GM19372 (cell line): ENCODE measurements around the gene EPRS1.
"Not testable (repeated sequence)": the region's sequence is repeated elsewhere in the genome, so short reads cannot be mapped to it uniquely, and the experiment has no call there.

Experiments used
- ATAC-seq: cut with Tn5 transposase; IDR thresholded peaks from one replicate; pipeline ENCODE4 v1.9.1; 2021; ENCODE audit warnings: mild to moderate bottlenecking, low read depth, moderate library complexity; ENCODE audit not compliant: unreplicated experiment

EPRS1 gene

DNA sequence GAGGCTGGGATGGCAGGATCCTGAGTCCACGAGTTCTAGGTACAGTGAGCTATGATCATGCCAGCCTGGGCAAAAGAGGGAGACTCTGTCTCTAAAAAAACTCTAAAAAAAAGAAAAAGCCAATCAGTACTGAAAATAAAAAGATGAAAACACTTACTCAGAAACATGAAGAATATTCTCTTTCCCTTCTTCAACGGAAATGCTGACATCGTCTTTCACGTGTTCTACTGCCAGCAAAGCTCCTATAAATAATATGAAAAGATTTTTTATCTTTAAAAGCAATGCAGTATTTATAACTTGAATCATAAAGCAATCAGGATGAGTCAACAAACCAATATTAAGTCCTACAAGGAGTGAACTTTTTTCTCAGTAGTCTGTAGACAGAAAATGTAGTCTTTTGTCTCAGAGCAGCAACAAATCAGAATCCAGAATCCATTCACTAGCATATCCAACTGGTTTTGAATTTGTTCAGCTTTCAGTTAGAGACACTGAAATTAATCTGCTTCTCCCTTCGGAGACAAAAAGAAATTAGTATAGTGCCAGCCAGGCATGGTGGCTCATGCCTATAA is 6.2 kb downstream of the EPRS1 start:
- no peak for ATAC-seq

DNA sequence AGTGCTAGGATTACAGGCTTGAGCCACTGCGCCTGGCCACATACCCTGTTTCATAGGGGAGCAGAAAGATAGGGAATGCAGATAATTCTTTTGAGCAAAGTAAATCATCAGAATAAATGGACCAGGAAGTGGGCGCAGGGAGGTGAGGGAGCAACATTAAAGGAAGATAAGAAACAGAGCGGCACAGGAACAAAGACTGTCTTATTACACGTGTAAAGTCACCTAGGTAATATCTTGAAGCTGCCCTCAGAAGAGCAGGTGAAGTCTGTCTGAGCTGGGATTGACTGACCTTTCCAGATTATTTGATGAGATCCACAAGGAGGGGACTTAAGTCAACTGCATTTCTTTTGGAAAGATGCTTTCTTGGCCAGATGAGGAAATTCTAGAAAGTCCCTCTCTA is 7.7 kb downstream of the EPRS1 start:
- ATAC-seq, result no peak

DNA sequence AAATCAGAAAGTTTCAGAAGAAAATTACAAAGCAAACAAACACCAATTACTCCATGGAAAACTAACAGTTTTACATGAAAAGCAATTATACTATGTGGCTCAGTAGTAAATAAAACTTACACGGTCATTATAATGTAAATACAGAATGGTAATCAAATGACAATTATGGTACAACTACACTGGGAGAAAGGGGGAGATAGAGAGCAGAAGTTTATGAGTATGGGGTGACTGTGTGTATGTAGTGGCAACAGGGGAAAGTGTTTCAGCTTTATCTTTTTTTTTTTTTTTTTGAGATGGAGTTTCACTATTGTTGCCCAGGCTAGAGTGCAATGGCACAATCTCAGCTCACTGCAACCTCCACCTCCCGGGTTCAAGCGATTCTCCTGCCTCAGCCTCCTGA is 8.5 kb downstream of the EPRS1 start:
- ATAC-seq, result not testable (repeated sequence)

DNA sequence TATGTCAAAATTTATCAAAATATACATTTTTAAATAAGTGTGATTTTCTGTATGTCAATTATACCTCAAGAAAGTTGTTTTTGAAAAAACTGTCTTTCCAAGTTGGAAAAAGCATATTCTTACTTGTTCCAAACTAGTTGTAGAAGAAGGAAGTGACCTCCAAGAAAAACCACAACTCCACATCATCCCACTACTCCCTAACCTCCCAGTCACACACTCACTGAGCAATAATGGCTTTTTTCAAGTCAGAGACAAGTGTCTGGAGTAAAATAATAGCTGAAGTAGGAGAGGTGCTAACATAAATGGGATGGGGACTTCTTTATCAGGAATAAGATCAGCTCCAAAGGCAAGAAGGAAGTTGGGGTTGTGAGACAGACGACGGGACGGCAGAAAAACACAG is 13.4 kb downstream of the EPRS1 start:
- ATAC-seq, result no peak

DNA sequence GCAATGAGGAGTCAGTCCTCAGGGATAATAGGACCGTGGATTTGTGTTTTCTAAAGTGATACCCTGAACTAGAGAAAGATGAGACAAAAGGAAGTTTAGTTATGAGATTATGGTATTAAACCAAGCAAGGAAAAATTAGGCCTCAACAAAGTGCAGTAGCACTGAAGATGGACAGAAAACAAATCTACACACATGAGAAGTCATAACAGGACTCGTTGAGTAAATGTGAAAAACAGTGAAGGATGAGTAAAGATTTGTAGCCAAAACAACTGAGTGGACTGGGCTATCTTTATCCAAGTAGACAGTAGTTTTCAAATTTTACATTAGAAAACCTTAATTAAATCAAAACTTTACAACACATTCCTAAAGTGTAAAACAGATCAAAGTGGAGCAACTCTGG is 15.0 kb downstream of the EPRS1 start:
- ATAC-seq, result no peak

DNA sequence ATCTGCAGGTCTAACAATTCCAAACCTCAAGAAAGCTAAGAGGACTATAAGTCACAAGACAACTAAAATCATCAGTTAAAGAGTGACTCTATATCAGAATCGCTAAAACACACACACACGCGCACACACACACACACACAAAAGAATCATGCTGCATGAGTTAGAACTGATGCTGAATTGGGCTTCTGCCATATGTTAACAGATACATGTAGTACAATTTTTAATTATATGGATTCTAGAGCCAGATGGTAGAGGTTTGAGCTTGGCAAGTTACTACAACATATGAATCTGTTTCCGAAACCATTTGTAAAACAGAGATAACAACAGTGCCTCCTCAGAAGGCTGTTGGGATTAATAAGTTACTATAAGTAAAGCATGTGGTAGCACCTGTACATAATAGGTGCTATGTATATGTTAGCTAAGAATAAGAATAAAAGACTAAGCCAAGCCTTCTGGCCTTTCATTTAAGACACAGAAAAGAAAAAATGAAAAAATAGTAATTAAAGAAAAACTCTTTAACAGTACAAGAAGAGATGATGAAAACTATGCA is 17.9 kb downstream of the EPRS1 start:
- ATAC-seq, result no peak

DNA sequence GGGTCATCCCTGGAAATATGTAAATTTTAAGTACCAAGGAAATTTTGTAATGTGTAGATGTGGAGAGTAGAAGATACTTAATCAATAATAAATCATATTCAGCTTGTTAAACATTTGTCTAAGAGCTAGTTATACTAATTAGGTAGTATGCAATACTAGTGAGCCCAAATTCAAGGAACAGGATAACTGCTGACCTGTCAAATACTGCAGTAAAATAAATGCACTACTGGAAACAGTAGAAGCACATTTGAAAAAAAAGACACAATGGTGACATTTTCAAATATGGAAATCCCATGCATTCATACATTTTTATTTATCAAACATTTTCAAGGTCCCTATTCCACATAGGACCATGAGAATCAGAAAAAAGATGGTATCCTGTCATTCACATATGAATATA is 27.2 kb downstream of the EPRS1 start:
- no peak for ATAC-seq

DNA sequence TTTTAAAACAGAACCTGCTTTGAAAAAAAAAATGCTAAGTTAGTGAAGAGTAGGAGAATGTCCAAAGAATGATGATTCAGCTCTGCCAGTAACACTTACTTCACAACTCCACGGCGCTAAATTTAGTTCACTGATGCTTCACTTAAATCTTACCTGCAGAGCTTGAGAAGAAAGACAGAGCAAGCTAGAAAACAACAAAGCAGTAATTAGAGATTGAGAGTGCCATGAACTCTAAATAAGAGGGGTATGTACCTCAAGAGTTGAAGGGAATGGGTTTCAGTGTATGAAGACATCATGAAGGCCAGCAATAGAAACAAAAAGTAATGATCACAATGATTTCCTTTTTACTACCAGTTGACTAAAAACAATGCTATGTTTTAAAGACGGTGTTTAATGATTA is 32.8 kb downstream of the EPRS1 start:
- peak; percentile 56 for ATAC-seq

DNA sequence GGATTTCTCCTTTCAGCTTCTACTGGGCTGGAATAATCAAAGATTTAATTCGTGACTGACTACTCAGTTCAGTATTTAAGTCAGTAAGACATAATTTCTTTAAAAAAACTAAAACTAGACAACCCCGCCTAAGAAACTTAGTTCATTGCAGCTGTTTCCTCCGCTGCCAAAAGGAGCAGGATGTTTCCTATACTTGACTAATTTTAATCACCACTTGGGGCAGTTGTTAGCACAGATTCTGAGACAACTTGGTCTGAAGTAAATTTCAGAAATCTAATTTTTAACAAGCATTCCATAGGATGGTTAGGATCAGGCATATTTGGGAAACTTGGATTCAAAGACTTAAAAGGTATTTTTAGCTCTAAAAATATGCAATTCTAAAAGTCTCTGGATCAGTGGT is 34.0 kb downstream of the EPRS1 start:
- no peak for ATAC-seq

DNA sequence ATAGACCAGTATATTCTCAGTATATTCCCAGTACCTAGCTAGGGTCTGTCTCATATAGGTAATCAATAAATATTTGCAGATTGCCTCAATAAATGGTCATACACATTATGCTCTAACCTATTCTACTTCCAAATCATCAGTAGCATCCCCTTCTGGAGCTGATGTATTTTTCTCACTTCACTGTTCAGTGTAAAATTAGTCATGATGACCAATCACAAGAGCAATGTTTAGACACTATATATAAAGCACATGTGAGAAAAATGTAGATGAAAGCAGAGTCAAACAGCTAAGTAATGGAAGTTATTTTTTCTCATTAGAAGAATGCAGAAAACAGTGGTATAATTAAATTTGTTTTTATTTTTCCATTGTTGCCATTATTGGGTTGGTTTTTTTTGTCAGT is 34.7 kb downstream of the EPRS1 start:
- no peak for ATAC-seq

DNA sequence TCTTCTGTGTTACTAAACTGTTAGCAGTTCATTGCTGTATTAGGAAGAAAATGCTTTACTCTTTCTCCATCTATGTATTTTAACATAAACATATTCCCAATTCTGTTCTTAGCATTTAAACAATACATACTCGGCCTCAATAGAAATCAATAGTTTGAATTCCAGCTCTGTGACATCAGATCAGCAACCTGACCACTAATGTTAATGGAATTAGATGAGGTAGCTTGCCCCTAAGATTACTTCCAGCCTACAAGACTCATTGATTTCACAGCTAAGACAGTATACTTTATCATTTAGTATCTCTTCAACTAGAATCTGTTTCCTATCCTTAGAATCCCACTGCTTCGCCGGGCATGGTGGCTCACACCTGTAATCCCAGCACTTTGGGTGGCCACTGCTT is 38.9 kb downstream of the EPRS1 start:
- ATAC-seq, result no peak

DNA sequence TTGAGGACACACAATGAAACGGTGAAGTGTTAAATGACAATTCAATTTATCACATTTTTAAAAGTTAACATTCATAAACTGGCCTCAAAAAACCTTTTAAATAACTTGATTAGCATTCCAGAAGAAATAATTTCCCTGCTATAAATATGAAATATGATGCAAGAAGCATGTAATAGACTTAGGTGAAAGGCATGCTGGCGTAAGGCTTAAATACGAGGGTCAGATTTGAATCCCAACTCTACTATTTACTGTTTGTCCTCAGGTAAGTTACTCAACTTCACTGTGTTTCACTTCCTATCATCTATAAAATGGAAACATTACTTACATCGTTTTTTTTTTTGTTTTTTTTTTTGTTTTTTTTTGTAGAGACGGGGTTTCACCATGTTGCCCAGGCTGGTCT is 40.8 kb downstream of the EPRS1 start:
- no peak for ATAC-seq

DNA sequence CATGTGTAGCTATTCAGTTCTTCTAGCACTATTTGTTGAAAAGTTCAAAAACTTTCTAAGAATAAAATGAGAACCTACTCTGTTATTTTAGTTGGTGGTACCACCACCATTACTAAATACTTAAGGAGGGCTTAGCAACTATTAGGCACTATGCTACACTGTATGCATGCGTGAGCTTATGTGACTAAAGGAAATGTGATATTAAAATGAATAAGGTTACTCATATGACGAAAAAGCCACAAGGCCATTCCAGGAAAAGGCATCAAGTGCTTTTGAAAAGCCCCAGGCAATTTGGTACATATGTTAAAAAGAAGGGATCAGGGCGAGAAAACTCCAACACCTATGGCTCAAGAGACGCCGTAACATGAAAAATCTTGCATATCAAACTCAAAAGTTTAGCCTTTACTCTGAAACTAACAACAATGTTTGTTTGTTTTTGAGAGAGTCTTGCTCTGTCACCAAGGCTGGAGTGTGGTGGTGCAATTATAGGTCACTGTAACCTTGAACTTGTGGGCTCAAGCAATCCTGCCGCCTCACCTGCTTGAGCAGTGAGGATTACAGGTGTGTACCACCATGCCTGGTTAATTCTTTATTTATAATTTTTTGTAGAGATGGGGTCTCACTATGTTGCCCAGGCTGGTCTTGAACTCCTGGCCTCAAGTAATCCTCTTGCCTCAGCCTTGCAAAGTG is 42.5 kb downstream of the EPRS1 start:
- ATAC-seq, result no peak

DNA sequence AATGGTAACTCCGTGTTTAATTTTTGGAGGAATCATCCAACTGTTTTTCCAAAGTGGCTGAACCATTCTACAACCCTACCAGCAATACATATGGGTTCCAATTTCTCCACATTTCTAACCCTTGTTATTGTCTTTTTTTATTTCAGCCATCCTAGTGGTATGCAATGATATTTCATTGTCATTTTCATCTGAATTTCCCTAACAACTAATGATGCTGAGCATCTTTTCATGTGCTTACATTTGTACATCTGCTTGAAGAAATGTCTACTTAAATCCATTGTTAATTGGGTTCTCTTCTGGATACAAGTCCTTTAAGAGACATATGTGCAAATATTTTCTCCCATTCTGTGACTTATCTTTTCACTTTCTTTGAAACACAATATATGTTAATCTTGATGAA is 43.3 kb downstream of the EPRS1 start:
- no peak for ATAC-seq

DNA sequence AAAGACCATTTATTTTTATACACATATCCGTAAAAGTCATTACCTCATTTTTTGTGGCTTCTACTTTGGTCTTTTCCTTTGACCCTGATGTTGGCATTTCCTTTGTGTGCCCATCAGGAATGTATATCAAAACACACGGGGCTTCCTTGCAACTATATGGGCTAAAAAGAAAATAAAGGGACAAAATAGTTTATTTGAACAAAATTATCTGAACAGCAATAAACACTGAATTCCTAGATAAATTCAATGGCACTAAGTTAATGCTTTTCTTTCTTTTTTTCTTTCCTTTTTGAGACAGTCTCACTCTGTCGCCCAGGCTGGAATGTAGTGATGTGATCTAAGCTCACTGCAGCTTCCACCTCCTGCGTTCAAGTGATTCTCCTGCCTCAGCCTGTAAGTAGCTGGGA is 45.2 kb downstream of the EPRS1 start:
- no peak for ATAC-seq

DNA sequence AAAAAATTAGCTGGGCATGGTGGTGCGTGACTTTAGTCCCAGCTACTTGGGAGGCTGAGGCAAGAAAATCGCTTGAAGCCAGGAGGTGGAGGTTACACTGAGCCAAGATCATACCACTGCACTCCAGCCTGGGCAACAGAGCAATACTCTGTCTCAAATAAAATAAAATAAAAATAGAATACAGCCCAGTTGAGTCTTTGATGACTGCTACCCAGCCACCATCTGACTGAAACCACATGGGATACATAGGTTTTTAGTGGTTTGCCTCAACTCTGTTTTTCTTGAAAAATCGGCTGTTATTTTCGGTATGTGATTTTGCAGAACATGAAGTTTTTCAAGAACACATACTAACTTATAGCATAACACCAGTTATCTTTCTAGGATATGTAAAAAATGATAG is 46.5 kb downstream of the EPRS1 start:
- no peak for ATAC-seq
